ENCODE data around the gene ROR1. TPM values are rescaled to one million over a fixed set of nuclear protein-coding genes. Genes with fewer than 3 reads are reported as not detected.

The ROR1 gene
- total and polyA plus RNA-seq, 2 of the 13 experiments (the other 11 are each of a cell fraction or from before 2014, with no cell fraction given), result 0.58 to 2.3 TPM

GRCh38 chr1:64098436-64098835 is 324.6 kb downstream of the ROR1 start:
- no CpG with 5 or more reads among the region's 1 CpG for WGBS (ENCODE audit: low lambda C conversion rate)
- ChIA-PET POLR2A (no interaction called here), CTCF (ENCODE audit: low intra/inter-chr PET ratio, low total read pairs) (no interaction called here)
- Histone ChIP-seq H3K9ac (ENCODE audit: insufficient read depth, low read depth, low read length) (no peak overlapping the region), H3K36me3 (replicated peaks in 1 of 2; ENCODE audit: control insufficient read depth in 1 of 2, insufficient read depth in 2 of 2, low read length in 2 of 2) (no peaks in the 10 kb centered on the region), H3K27ac (ENCODE audit: extremely low read length, insufficient read depth, low read length) (no peak overlapping the region), H3K4me2 (ENCODE audit: low read depth, low read length) (no peak overlapping the region), H4K20me1 (ENCODE audit: insufficient read depth, low read length) (0 out of 2 replicates have a peak, but pooled peaks cover 3% of the 10 kb centered on the region), H3K9me3 (ENCODE audit: low read length) (no peaks in the 10 kb centered on the region), H3K4me1 (ENCODE audit: insufficient read depth, low read length) (no peaks in the 10 kb centered on the region), H3K27me3 (ENCODE audit: control insufficient read depth in 1 of 2, insufficient read depth in 2 of 2, low read length in 2 of 2) (no peaks in the 10 kb centered on the region; a peak in 1 of 5 replicates), H3K79me2 (ENCODE audit: insufficient read depth, low read length) (no peaks in the 10 kb centered on the region), H2AFZ (ENCODE audit: low read length) (no peak overlapping the region), H3K4me3 (replicated peaks in 1 of 3; ENCODE audit: insufficient read depth in 1 of 3, low read depth in 2 of 3, low read length in 3 of 3) (no peak overlapping the region)
- ATAC-seq, result no peak
- no TSS peak for BruUV-seq (replicated peaks)
- no peak for TF ChIP-seq ZNF614 (CRISPR knock-in tag; IDR thresholded peaks at IDR 0.05; ENCODE audit: borderline replicate concordance)
- no peak for TF ChIP-seq AGO2 (optimal IDR thresholded peaks at IDR 0.05; ENCODE audit: low read depth, low read length)
- no peak for TF ChIP-seq SIN3B (IDR thresholded peaks at IDR 0.05; ENCODE audit: low read length)
- TF ChIP-seq YEATS2 (CRISPR knock-in tag; IDR thresholded peaks at IDR 0.05; ENCODE audit: borderline replicate concordance), result no peak
- TF ChIP-seq CHD2 (IDR thresholded peaks at IDR 0.05; ENCODE audit: low read depth, low read length), result no peak
- TF ChIP-seq PCBP2 (optimal IDR thresholded peaks at IDR 0.05; ENCODE audit: low read depth, low read length, poor library complexity, severe bottlenecking), result no peak
- TF ChIP-seq ISX (CRISPR knock-in tag; conservative IDR thresholded peaks at IDR 0.05), result no peak
- TF ChIP-seq ZNF414 (CRISPR knock-in tag; IDR thresholded peaks at IDR 0.05), result no peak
- TF ChIP-seq U2AF1 (optimal IDR thresholded peaks at IDR 0.05; ENCODE audit: low read depth, low read length), result no peak
- no peak for TF ChIP-seq ZFP37 (CRISPR knock-in tag; IDR thresholded peaks at IDR 0.05; ENCODE audit: borderline replicate concordance)
- TF ChIP-seq, protein P1, sequence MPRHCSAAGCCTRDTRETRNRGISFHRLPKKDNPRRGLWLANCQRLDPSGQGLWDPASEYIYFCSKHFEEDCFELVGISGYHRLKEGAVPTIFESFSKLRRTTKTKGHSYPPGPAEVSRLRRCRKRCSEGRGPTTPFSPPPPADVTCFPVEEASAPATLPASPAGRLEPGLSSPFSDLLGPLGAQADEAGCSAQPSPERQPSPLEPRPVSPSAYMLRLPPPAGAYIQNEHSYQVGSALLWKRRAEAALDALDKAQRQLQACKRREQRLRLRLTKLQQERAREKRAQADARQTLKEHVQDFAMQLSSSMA (CRISPR knock-in tag; IDR thresholded peaks at IDR 0.05), result no peak
- TF ChIP-seq ZNF513 (CRISPR knock-in tag; conservative IDR thresholded peaks at IDR 0.05), result no peak
- no peak for TF ChIP-seq TARDBP (CRISPR knock-in tag; IDR thresholded peaks at IDR 0.05)
- TF ChIP-seq MAFF (IDR thresholded peaks at IDR 0.05; ENCODE audit: low read depth, low read length), result no peak
- no peak for TF ChIP-seq SATB2 (CRISPR knock-in tag; IDR thresholded peaks at IDR 0.05)
- TF ChIP-seq HDAC6 (IDR thresholded peaks at IDR 0.05; ENCODE audit: low read depth, low read length), result no peak
- TF ChIP-seq, protein P2, sequence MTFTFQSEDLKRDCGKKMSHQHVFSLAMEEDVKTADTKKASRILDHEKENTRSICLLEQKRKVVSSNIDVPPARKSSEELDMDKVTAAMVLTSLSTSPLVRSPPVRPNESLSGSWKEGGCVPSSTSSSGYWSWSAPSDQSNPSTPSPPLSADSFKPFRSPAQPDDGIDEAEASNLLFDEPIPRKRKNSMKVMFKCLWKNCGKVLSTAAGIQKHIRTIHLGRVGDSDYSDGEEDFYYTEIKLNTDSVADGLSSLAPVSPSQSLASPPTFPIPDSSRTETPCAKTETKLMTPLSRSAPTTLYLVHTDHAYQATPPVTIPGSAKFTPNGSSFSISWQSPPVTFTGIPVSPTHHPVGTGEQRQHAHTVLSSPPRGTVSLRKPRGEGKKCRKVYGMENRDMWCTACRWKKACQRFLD (CRISPR knock-in tag; IDR thresholded peaks at IDR 0.05; ENCODE audit: borderline replicate concordance), result no peak
- no peak for TF ChIP-seq ZNF670 (CRISPR knock-in tag; IDR thresholded peaks at IDR 0.05; ENCODE audit: borderline replicate concordance)
- intact Hi-C loops (cut with micrococcal nuclease; ENCODE audit: unreplicated experiment) (no loop called here), in situ Hi-C loops (cut with HindIII; ENCODE audit: extremely low pct_ligation_motif_present, low pct_unique_long_range_greater_than_20kb) (no loop called here)
- no peak for DNase-seq (ENCODE audit: low spot score)
- FAIRE-seq, result no peak

All from HepG2 (cell line).